H1 (cell line): ENCODE data around the gene PGM2.

ENCODE experiments used
- ATF2 ChIP-seq: IDR thresholded peaks from 2 replicates; pipeline ENCODE4 v1.6.1; 2012; ENCODE audit warnings: low read length, inconsistent platforms
- BACH1 ChIP-seq: IDR thresholded peaks from 2 replicates; pipeline ENCODE4 v1.6.1; 2012; ENCODE audit warnings: low read length, improper control_type of control experiment
- CHD2 ChIP-seq: IDR thresholded peaks from 2 replicates; pipeline ENCODE4 v1.6.1; 2012; ENCODE audit warnings: low read length, improper control_type of control experiment
- CTCF ChIP-seq, 3 experiments: IDR thresholded peaks; 1 replicate in 2 of 3; 2 replicates in 1 of 3; pipeline versions ENCODE4 v1.5.1 to v1.6.1; 2011; ENCODE audit warnings: low read length in 3 of 3, mild to moderate bottlenecking in 3 of 3, inconsistent platforms in 2 of 3, low read depth in 1 of 3, moderate library complexity in 1 of 3; ENCODE audit not compliant: insufficient read depth in 1 of 3; ENCODE audit errors: control extremely low read depth in 1 of 3
- EP300 ChIP-seq, 2 experiments: IDR thresholded peaks; 1 replicate in 1 of 2; 2 replicates in 1 of 2; pipeline ENCODE4 v1.6.1; 2011 to 2012; ENCODE audit warnings: low read depth in 2 of 2, low read length in 2 of 2, mild to moderate bottlenecking in 2 of 2, borderline replicate concordance in 1 of 2, inconsistent platforms in 1 of 2, moderate library complexity in 1 of 2
- FOSL1 ChIP-seq: IDR thresholded peaks from 2 replicates; pipeline ENCODE4 v1.6.1; 2011; ENCODE audit warnings: mild to moderate bottlenecking, low read depth, low read length, moderate library complexity; ENCODE audit not compliant: insufficient read depth
- MAFK ChIP-seq: IDR thresholded peaks from 2 replicates; pipeline ENCODE4 v1.6.1; 2012; ENCODE audit warnings: low read depth, mild to moderate bottlenecking, improper control_type of control experiment, low read length
- POLR2A ChIP-seq, 2 experiments: IDR thresholded peaks; 1 replicate in 1 of 2; 2 replicates in 1 of 2; pipeline ENCODE4 v1.6.1; 2011; ENCODE audit warnings: low read depth in 2 of 2, low read length in 2 of 2, mild to moderate bottlenecking in 2 of 2; ENCODE audit errors: control extremely low read depth in 1 of 2
- POLR2AphosphoS5 ChIP-seq: IDR thresholded peaks from 2 replicates; pipeline ENCODE4 v1.6.1; 2011; ENCODE audit warnings: low read depth, low read length
- RAD21 ChIP-seq, 2 experiments: IDR thresholded peaks in 1 of 2; conservative IDR thresholded peaks in 1 of 2; 2 replicates each; pipeline ENCODE4 v1.6.1; 2011; ENCODE audit warnings: low read depth in 2 of 2, low read length in 2 of 2, improper control_type of control experiment in 1 of 2, inconsistent platforms in 1 of 2, mild to moderate bottlenecking in 1 of 2, moderate library complexity in 1 of 2
- RNF2 ChIP-seq: fragments of 200-900, 300-1000 bp; sonication (generic); IDR thresholded peaks from 2 replicates; pipeline ENCODE4 v1.7.1; 2016; ENCODE audit warnings: borderline replicate concordance, low read depth, mild to moderate bottlenecking, antibody characterized with exemption, low read length; ENCODE audit not compliant: poor library complexity, severe bottlenecking; ENCODE audit errors: missing control alignments
- SRF ChIP-seq: IDR thresholded peaks from 2 replicates; pipeline ENCODE4 v1.6.1; 2011; ENCODE audit warnings: mild to moderate bottlenecking, low read depth, low read length, moderate library complexity
- YY1 ChIP-seq: IDR thresholded peaks from 2 replicates; pipeline ENCODE4 v1.6.1; 2011; ENCODE audit warnings: low read depth, mild to moderate bottlenecking, low read length
- ZNF274 ChIP-seq: IDR thresholded peaks from 2 replicates; pipeline ENCODE4 v1.7.0; 2012; ENCODE audit warnings: low read length, borderline replicate concordance; ENCODE audit errors: extremely low read depth

GRCh38 chr4:37827802-37828321 is 1.4 kb downstream of the PGM2 start:
- TF ChIP-seq MAFK, result no peak
- TF ChIP-seq RNF2, result no peak
- TF ChIP-seq RAD21 (IDR thresholded peaks at IDR 0.05 in 1 of 2, conservative IDR thresholded peaks at IDR 0.05 in 1 of 2; ENCODE audit: low read depth in 2 of 2, low read length in 2 of 2), result no peak
- no peak for TF ChIP-seq POLR2AphosphoS5
- TF ChIP-seq EP300 (IDR thresholded peaks at IDR 0.05; ENCODE audit: borderline replicate concordance in 1 of 2, low read depth in 2 of 2, low read length in 2 of 2), result no peak
- TF ChIP-seq ATF2, result no peak
- TF ChIP-seq CTCF (IDR thresholded peaks at IDR 0.05; ENCODE audit: control extremely low read depth in 1 of 3, insufficient read depth in 1 of 3, low read depth in 1 of 3, low read length in 3 of 3), result no peak
- no peak for TF ChIP-seq BACH1
- no peak for TF ChIP-seq YY1
- no peak for TF ChIP-seq FOSL1
- no peak for TF ChIP-seq SRF
- TF ChIP-seq POLR2A (IDR thresholded peaks at IDR 0.05; ENCODE audit: control extremely low read depth in 1 of 2, low read depth in 2 of 2, low read length in 2 of 2), result no peak
- no peak for TF ChIP-seq CHD2
- no peak for TF ChIP-seq ZNF274
